Measurements from ENCODE around the gene AMD1.
"Not testable (repeated sequence)": the region's sequence is repeated elsewhere in the genome, so short reads cannot be mapped to it uniquely, and the experiment has no call there.

DNA sequence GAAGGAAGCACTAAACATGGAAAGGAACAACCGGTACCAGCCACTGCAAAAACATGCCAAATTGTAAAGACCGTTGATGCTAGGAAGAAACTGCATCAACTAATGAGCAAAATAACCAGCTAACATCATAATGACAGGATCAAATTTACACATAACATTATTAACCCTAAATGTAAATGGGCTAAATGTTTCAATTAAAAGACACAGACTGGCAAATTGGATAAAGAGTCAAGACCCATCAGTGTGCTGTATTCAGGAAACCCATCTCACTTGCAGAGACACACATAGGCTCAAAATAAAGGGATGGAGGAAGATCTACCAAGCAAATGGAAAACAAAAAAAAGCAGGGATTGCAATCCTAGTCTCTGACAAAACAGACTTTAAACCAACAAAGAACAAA, 31.7 kb downstream of the AMD1 start:
- TF ChIP-seq POLR2A, CTCF (IDR thresholded peaks at IDR 0.05): not testable (repeated sequence)

Measured in uterus (tissue), 2 donors.